ENCODE measurements around the gene EIF4G3.
A peak's percentile ranks its signal among the peaks of the same experiment; 100 is the strongest.
"Not testable (repeated sequence)": the region's sequence is repeated elsewhere in the genome, so short reads cannot be mapped to it uniquely, and the experiment has no call there.

Gene EIF4G3

GRCh38 chr1:21175670-21176581, 771 bp downstream of the EIF4G3 start:
- no peak for TF ChIP-seq CTCF (IDR thresholded peaks at IDR 0.05; ENCODE audit: poor library complexity, severe bottlenecking)
- H3K9me3 ChIP-seq (ENCODE audit: severe bottlenecking) = no peaks in the 10 kb centered on the region
- H3K4me1 ChIP-seq (ENCODE audit: insufficient read depth, poor library complexity, severe bottlenecking) = peaks cover 7% of the 10 kb centered on the region
- no peak for DNase-seq (ENCODE audit: low spot score)
- H3K27ac ChIP-seq (ENCODE audit: poor library complexity, severe bottlenecking) = peak overlapping the region; percentile 91
- peak overlapping the region; percentile 77 for H3K4me3 ChIP-seq (ENCODE audit: severe bottlenecking)
- H3K27me3 ChIP-seq (ENCODE audit: insufficient read depth, poor library complexity, severe bottlenecking) = no peaks in the 10 kb centered on the region
- peaks cover 15% of the 10 kb centered on the region for H3K36me3 ChIP-seq (ENCODE audit: low read depth)
- peak; percentile 26; the same call in 1 of the 3 replicates for ATAC-seq (ENCODE audit: low read depth)

- peak overlapping the region; percentile 77 for H3K4me3 ChIP-seq (ENCODE audit: severe bottlenecking)
- ATAC-seq (ENCODE audit: low read depth) = 0 out of 3 replicates have a peak, but pooled peaks have one; percentile 6
- H3K36me3 ChIP-seq (ENCODE audit: low read depth) = peaks cover 21% of the 10 kb centered on the region
- no peaks in the 10 kb centered on the region for H3K27me3 ChIP-seq (ENCODE audit: insufficient read depth, poor library complexity, severe bottlenecking)
- H3K27ac ChIP-seq (ENCODE audit: poor library complexity, severe bottlenecking) = peak overlapping the region; percentile 91
- no peaks in the 10 kb centered on the region for H3K9me3 ChIP-seq (ENCODE audit: severe bottlenecking)
- H3K4me1 ChIP-seq (ENCODE audit: insufficient read depth, poor library complexity, severe bottlenecking) = peaks cover 7% of the 10 kb centered on the region
- TF ChIP-seq CTCF (IDR thresholded peaks at IDR 0.05; ENCODE audit: poor library complexity, severe bottlenecking) = no peak
- no peak for DNase-seq (ENCODE audit: low spot score)
These were observed 1.4 kb downstream of the EIF4G3 start for GRCh38 chr1:21175324-21175669.

GRCh38 chr1:21174654-21175323, 1.9 kb downstream of the EIF4G3 start:
- peaks cover 7% of the 10 kb centered on the region for H3K4me1 ChIP-seq (ENCODE audit: insufficient read depth, poor library complexity, severe bottlenecking)
- H3K9me3 ChIP-seq (ENCODE audit: severe bottlenecking) = no peaks in the 10 kb centered on the region
- no peak for TF ChIP-seq CTCF (IDR thresholded peaks at IDR 0.05; ENCODE audit: poor library complexity, severe bottlenecking)
- H3K27me3 ChIP-seq (ENCODE audit: insufficient read depth, poor library complexity, severe bottlenecking) = no peaks in the 10 kb centered on the region
- peak overlapping the region; percentile 91 for H3K27ac ChIP-seq (ENCODE audit: poor library complexity, severe bottlenecking)
- peak overlapping the region; percentile 77 for H3K4me3 ChIP-seq (ENCODE audit: severe bottlenecking)
- peaks cover 26% of the 10 kb centered on the region for H3K36me3 ChIP-seq (ENCODE audit: low read depth)
- DNase-seq (ENCODE audit: low spot score) (no peak), ATAC-seq (ENCODE audit: low read depth) (peak; percentile 17; the same call in 1 of the 3 replicates)

GRCh38 chr1:21174230-21174629, 2.5 kb downstream of the EIF4G3 start:
- H3K27me3 ChIP-seq (ENCODE audit: insufficient read depth, poor library complexity, severe bottlenecking) = no peaks in the 10 kb centered on the region
- peaks cover 7% of the 10 kb centered on the region for H3K4me1 ChIP-seq (ENCODE audit: insufficient read depth, poor library complexity, severe bottlenecking)
- no peak for ATAC-seq (ENCODE audit: low read depth)
- TF ChIP-seq CTCF (IDR thresholded peaks at IDR 0.05; ENCODE audit: poor library complexity, severe bottlenecking) = no peak
- H3K36me3 ChIP-seq (ENCODE audit: low read depth) = peaks cover 32% of the 10 kb centered on the region
- no peaks in the 10 kb centered on the region for H3K9me3 ChIP-seq (ENCODE audit: severe bottlenecking)
- no peak for DNase-seq (ENCODE audit: low spot score)
- peak overlapping the region; percentile 91 for H3K27ac ChIP-seq (ENCODE audit: poor library complexity, severe bottlenecking)
- H3K4me3 ChIP-seq (ENCODE audit: severe bottlenecking) = peak overlapping the region; percentile 77

GRCh38 chr1:21173096-21173495, 3.6 kb downstream of the EIF4G3 start:
- H3K4me1 ChIP-seq (ENCODE audit: insufficient read depth, poor library complexity, severe bottlenecking); H3K27me3 ChIP-seq (ENCODE audit: insufficient read depth, poor library complexity, severe bottlenecking); ATAC-seq (ENCODE audit: low read depth); H3K9me3 ChIP-seq (ENCODE audit: severe bottlenecking); DNase-seq (ENCODE audit: low spot score); H3K27ac ChIP-seq (ENCODE audit: poor library complexity, severe bottlenecking); H3K4me3 ChIP-seq (ENCODE audit: severe bottlenecking): not testable (repeated sequence)
- peaks cover 41% of the 10 kb centered on the region for H3K36me3 ChIP-seq (ENCODE audit: low read depth)

GRCh38 chr1:21170837-21171236, 5.9 kb downstream of the EIF4G3 start:
- H3K4me3 ChIP-seq (ENCODE audit: severe bottlenecking); H3K27ac ChIP-seq (ENCODE audit: poor library complexity, severe bottlenecking); H3K27me3 ChIP-seq (ENCODE audit: insufficient read depth, poor library complexity, severe bottlenecking); DNase-seq (ENCODE audit: low spot score); H3K4me1 ChIP-seq (ENCODE audit: insufficient read depth, poor library complexity, severe bottlenecking); H3K9me3 ChIP-seq (ENCODE audit: severe bottlenecking); ATAC-seq (ENCODE audit: low read depth): not testable (repeated sequence)
- H3K36me3 ChIP-seq (ENCODE audit: low read depth) = peaks cover 58% of the 10 kb centered on the region

All from RWPE2 (cell line).